HL-60/S4 (cell line): ENCODE data around the gene FALEC.
"Not testable (repeated sequence)": the region's sequence is repeated elsewhere in the genome, so short reads cannot be mapped to it uniquely, and the experiment has no call there.

Experiments
- in situ Hi-C: fragments of 300-500 bp; cut with MboI; formaldehyde crosslinking; loops from 2 replicates; pipeline ENCODE4 v1.14.3; 2022; ENCODE audit warnings: low sequenced_read_pairs

Gene FALEC

GRCh38 chr1:150558303-150558704 is 42.8 kb downstream of the FALEC start:
- in situ Hi-C loops: no loop called here

- in situ Hi-C loops: no loop called here
Measured at GRCh38 chr1:150558761-150559655, 43.5 kb downstream of the FALEC start.

GRCh38 chr1:150559656-150560010 is 44.1 kb downstream of the FALEC start:
- in situ Hi-C loops: no loop called here

GRCh38 chr1:150560011-150560438 is 44.5 kb downstream of the FALEC start:
- in situ Hi-C loops: no loop called here

- in situ Hi-C loops: no loop called here
Measured at GRCh38 chr1:150560576-150561253, 45.2 kb downstream of the FALEC start.

GRCh38 chr1:150561254-150561973 is 45.9 kb downstream of the FALEC start:
- in situ Hi-C loops: no loop called here

- in situ Hi-C loops: no loop called here
Measured at GRCh38 chr1:150561974-150562445, 46.5 kb downstream of the FALEC start.

GRCh38 chr1:150562446-150563339 is 47.1 kb downstream of the FALEC start:
- in situ Hi-C loops: no loop called here

- in situ Hi-C loops: no loop called here
Measured at GRCh38 chr1:150563340-150564038, 47.9 kb downstream of the FALEC start.

- in situ Hi-C loops: no loop called here
Measured at GRCh38 chr1:150564051-150564991, 48.8 kb downstream of the FALEC start.

- in situ Hi-C loops: not testable (repeated sequence)
Measured at GRCh38 chr1:150565240-150565991, 49.9 kb downstream of the FALEC start.

- in situ Hi-C loops: no loop called here
Measured at GRCh38 chr1:150566589-150567340, 51.2 kb downstream of the FALEC start.

GRCh38 chr1:150567341-150567716 is 51.8 kb downstream of the FALEC start:
- in situ Hi-C loops: no loop called here

GRCh38 chr1:150567717-150568593 is 52.4 kb downstream of the FALEC start:
- in situ Hi-C loops: no loop called here

- in situ Hi-C loops: no loop called here
Measured at GRCh38 chr1:150568594-150568966, 53.0 kb downstream of the FALEC start.

GRCh38 chr1:150572918-150573647 is 57.5 kb downstream of the FALEC start:
- in situ Hi-C loops: no loop called here
